Activated effector memory CD4-positive, alpha-beta T cell treated with anti-CD3 and anti-CD28 coated beads, Interleukin-2, amount 50 U/mL, for 16 hours (primary cell): ENCODE data around the gene ILRUN.
A peak's percentile ranks its signal among the peaks of the same experiment; 100 is the strongest.
"Not testable (repeated sequence)": the region's sequence is repeated elsewhere in the genome, so short reads cannot be mapped to it uniquely, and the experiment has no call there.

Source experiments
- DNase-seq: peaks from one replicate; pipeline ENCODE4 v3.0.0-alpha.2; 2020

ILRUN gene

GRCh38 chr6:34696189-34696738 is 303 bp downstream of the ILRUN start:
- no peak for DNase-seq

GRCh38 chr6:34695729-34696188 is 808 bp downstream of the ILRUN start:
- DNase-seq = no peak

GRCh38 chr6:34692280-34692679 is 4.3 kb downstream of the ILRUN start:
- DNase-seq = no peak

GRCh38 chr6:34689742-34690141 is 6.8 kb downstream of the ILRUN start:
- no peak for DNase-seq

- DNase-seq = no peak
These were observed 7.6 kb downstream of the ILRUN start for GRCh38 chr6:34688956-34689355.

- no peak for DNase-seq
These were observed 11.6 kb downstream of the ILRUN start for GRCh38 chr6:34684919-34685318.

- no peak for DNase-seq
These were observed 12.2 kb downstream of the ILRUN start for GRCh38 chr6:34684364-34684763.

- DNase-seq = no peak
These were observed 15.6 kb downstream of the ILRUN start for GRCh38 chr6:34680802-34681515.

GRCh38 chr6:34680313-34680712 is 16.3 kb downstream of the ILRUN start:
- not testable (repeated sequence) for DNase-seq

GRCh38 chr6:34679552-34680253 is 16.9 kb downstream of the ILRUN start:
- no peak for DNase-seq

- no peak for DNase-seq
These were observed 20.4 kb downstream of the ILRUN start for GRCh38 chr6:34676140-34676539.

GRCh38 chr6:34674930-34675329 is 21.6 kb downstream of the ILRUN start:
- not testable (repeated sequence) for DNase-seq

- no peak for DNase-seq
These were observed 22.3 kb downstream of the ILRUN start for GRCh38 chr6:34674268-34674639.

GRCh38 chr6:34673064-34673463 is 23.5 kb downstream of the ILRUN start:
- DNase-seq = no peak

- no peak for DNase-seq
These were observed 23.9 kb downstream of the ILRUN start for GRCh38 chr6:34672657-34673043.

GRCh38 chr6:34671801-34672656 is 24.5 kb downstream of the ILRUN start:
- peak; percentile 91 for DNase-seq

GRCh38 chr6:34671367-34671766 is 25.2 kb downstream of the ILRUN start:
- no peak for DNase-seq

GRCh38 chr6:34668799-34669198 is 27.8 kb downstream of the ILRUN start:
- DNase-seq = not testable (repeated sequence)

- no peak for DNase-seq
These were observed 28.9 kb downstream of the ILRUN start for GRCh38 chr6:34667481-34668238.

GRCh38 chr6:34665019-34665418 is 31.5 kb downstream of the ILRUN start:
- no peak for DNase-seq

- DNase-seq = no peak
These were observed 32.2 kb downstream of the ILRUN start for GRCh38 chr6:34664256-34664971.

GRCh38 chr6:34663831-34664255 is 32.7 kb downstream of the ILRUN start:
- no peak for DNase-seq
